Measurements from ENCODE around the gene TESMIN. TPM values are rescaled to one million over a fixed set of nuclear protein-coding genes. Genes with fewer than 3 reads are reported as not detected.

Gene TESMIN
- total RNA-seq, 1 donor from 2014 or later = 1.1 TPM

DNA sequence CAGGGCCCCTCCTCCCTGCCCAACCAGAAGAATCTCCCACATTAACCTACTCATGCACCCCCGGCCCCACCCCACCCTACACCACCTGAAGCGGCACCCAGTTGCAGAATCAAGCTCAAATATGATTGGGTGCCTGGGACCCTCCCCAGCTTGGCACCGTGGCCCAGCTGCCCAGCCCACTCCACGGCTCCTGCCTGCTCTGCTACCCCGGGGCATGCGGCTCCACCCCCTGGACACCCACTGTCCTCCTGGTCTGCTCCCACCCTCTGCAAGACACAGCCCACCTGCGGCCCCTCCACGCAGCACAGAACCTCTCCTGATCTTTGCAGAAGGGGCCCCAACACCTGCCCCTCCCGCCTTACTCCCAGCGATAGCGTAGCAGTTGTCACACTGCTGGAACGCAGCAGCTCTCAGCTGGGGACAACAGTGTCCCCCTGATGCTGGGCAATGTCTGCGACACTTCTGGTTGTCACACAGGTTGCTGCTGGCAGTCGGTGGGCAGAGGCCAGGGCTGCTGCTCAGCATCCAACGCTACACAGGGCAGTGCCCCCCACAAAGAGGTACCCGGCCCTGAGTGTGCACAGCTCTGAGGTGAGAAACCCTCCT, 32.0 kb upstream of the TESMIN start:
- Histone ChIP-seq H3K4me2 (ENCODE audit: low read length) (no peak overlapping the region), H3K9me3 (ENCODE audit: insufficient read depth, low read depth, low read length) (no peaks in the 10 kb centered on the region), H3K4me1 (ENCODE audit: insufficient read depth, low read length) (no peaks in the 10 kb centered on the region), H3K79me2 (ENCODE audit: insufficient read depth, low read length) (no peaks in the 10 kb centered on the region), H2AFZ (ENCODE audit: low read depth, low read length) (no peak overlapping the region), H3K4me3 (ENCODE audit: insufficient read depth, low read depth, low read length) (no peak overlapping the region), H4K20me1 (ENCODE audit: insufficient read depth, low read length) (no peaks in the 10 kb centered on the region), H3K36me3 (ENCODE audit: insufficient read depth, low read length) (no peaks in the 10 kb centered on the region), H3K9ac (ENCODE audit: low read length) (no peak overlapping the region), H3K27me3 (ENCODE audit: insufficient read depth, low read length) (no peaks in the 10 kb centered on the region), H3K27ac (ENCODE audit: low read depth, low read length) (no peak overlapping the region)
- DNase-seq (ENCODE audit: low read depth) (no peak), FAIRE-seq (no peak)
- no peak overlapping the region for H3K27ac Mint-ChIP-seq (ENCODE audit: unreplicated experiment)
- H3K36me3 Mint-ChIP-seq (ENCODE audit: low read depth, unreplicated experiment) = no peaks in the 10 kb centered on the region
- H3K27me3 Mint-ChIP-seq (ENCODE audit: low read depth, unreplicated experiment) = peaks cover 29% of the 10 kb centered on the region
- no peak for TF ChIP-seq EZH2 (IDR thresholded peaks at IDR 0.05; ENCODE audit: insufficient read depth, low read length)
- TF ChIP-seq, protein P1, sequence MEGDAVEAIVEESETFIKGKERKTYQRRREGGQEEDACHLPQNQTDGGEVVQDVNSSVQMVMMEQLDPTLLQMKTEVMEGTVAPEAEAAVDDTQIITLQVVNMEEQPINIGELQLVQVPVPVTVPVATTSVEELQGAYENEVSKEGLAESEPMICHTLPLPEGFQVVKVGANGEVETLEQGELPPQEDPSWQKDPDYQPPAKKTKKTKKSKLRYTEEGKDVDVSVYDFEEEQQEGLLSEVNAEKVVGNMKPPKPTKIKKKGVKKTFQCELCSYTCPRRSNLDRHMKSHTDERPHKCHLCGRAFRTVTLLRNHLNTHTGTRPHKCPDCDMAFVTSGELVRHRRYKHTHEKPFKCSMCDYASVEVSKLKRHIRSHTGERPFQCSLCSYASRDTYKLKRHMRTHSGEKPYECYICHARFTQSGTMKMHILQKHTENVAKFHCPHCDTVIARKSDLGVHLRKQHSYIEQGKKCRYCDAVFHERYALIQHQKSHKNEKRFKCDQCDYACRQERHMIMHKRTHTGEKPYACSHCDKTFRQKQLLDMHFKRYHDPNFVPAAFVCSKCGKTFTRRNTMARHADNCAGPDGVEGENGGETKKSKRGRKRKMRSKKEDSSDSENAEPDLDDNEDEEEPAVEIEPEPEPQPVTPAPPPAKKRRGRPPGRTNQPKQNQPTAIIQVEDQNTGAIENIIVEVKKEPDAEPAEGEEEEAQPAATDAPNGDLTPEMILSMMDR (IDR thresholded peaks at IDR 0.05; ENCODE audit: insufficient read depth, low read depth, low read length) = no peak
- H3K4me3 Mint-ChIP-seq (ENCODE audit: unreplicated experiment) = no peak overlapping the region
- H3K4me1 Mint-ChIP-seq (ENCODE audit: low read depth, unreplicated experiment) = no peaks in the 10 kb centered on the region
- no peaks in the 10 kb centered on the region for H3K9me3 Mint-ChIP-seq (ENCODE audit: unreplicated experiment)

DNA sequence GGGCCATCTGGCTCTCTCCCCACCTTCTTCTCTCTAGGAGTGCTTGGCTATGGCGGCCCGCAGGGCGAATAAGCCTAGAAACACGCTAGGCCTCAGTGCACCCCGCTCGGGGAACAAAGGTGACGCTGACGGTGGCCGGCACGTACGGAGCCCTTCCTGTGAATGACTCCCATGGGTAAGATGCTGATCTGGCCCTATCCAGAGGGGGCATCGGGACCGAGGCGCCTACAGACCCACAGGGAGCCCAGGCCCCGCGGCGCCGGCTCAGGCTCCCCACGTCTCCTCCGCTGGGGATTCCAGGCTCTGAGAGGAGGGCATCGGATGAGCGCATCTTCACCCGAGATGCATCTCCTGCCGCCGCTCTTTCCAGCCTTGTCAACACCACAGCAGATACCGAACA, 31.4 kb upstream of the TESMIN start:
- DNase-seq (ENCODE audit: low read depth) = no peak
- Mint-ChIP-seq H3K27ac (ENCODE audit: unreplicated experiment) (no peak overlapping the region), H3K9me3 (ENCODE audit: unreplicated experiment) (no peaks in the 10 kb centered on the region), H3K4me3 (ENCODE audit: unreplicated experiment) (no peak overlapping the region), H3K36me3 (ENCODE audit: low read depth, unreplicated experiment) (no peaks in the 10 kb centered on the region), H3K27me3 (ENCODE audit: low read depth, unreplicated experiment) (peaks cover 33% of the 10 kb centered on the region), H3K4me1 (ENCODE audit: low read depth, unreplicated experiment) (no peaks in the 10 kb centered on the region)
- Histone ChIP-seq H3K4me2 (ENCODE audit: low read length) (no peak overlapping the region), H3K9ac (ENCODE audit: low read length) (no peak overlapping the region), H3K4me3 (ENCODE audit: insufficient read depth, low read depth, low read length) (no peak overlapping the region), H3K27ac (ENCODE audit: low read depth, low read length) (no peak overlapping the region), H3K9me3 (ENCODE audit: insufficient read depth, low read depth, low read length) (no peaks in the 10 kb centered on the region), H3K4me1 (ENCODE audit: insufficient read depth, low read length) (no peaks in the 10 kb centered on the region), H3K27me3 (ENCODE audit: insufficient read depth, low read length) (no peaks in the 10 kb centered on the region), H3K36me3 (ENCODE audit: insufficient read depth, low read length) (no peaks in the 10 kb centered on the region), H3K79me2 (ENCODE audit: insufficient read depth, low read length) (no peaks in the 10 kb centered on the region), H2AFZ (ENCODE audit: low read depth, low read length) (no peak overlapping the region), H4K20me1 (ENCODE audit: insufficient read depth, low read length) (no peaks in the 10 kb centered on the region)
- FAIRE-seq = no peak
- TF ChIP-seq, protein P1 (IDR thresholded peaks at IDR 0.05; ENCODE audit: insufficient read depth, low read depth, low read length) = no peak
- no peak for TF ChIP-seq EZH2 (IDR thresholded peaks at IDR 0.05; ENCODE audit: insufficient read depth, low read length)

DNA sequence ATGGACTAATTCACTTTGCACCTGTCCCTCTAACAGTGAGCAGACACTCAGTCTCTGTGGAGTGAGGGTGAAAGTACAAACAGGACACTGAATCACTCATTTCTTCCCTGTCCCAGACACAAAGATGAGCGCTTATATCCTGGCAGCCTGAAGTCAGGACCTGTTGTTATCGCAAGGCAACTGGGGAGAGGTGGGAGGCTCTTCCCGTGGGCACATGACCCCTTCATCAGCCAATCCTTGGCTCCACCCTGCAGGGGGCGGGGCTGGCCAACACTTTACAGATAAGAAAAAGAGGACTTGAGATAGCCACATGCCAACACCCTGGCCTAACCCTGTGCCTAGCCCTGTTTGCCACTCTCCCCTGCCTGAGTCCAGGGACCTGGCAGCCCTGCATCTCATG, 29.5 kb upstream of the TESMIN start:
- no peak overlapping the region for H3K27ac ChIP-seq (ENCODE audit: low read depth, low read length)
- Mint-ChIP-seq H3K4me3 (ENCODE audit: unreplicated experiment) (no peak overlapping the region), H3K9me3 (ENCODE audit: unreplicated experiment) (no peaks in the 10 kb centered on the region), H3K4me1 (ENCODE audit: low read depth, unreplicated experiment) (no peaks in the 10 kb centered on the region), H3K27me3 (ENCODE audit: low read depth, unreplicated experiment) (peaks cover 34% of the 10 kb centered on the region), H3K36me3 (ENCODE audit: low read depth, unreplicated experiment) (peaks cover 2% of the 10 kb centered on the region), H3K27ac (ENCODE audit: unreplicated experiment) (no peak overlapping the region)
- H2AFZ ChIP-seq (ENCODE audit: low read depth, low read length) = no peak overlapping the region
- H3K4me3 ChIP-seq (ENCODE audit: insufficient read depth, low read depth, low read length) = no peak overlapping the region
- no peaks in the 10 kb centered on the region for H3K4me1 ChIP-seq (ENCODE audit: insufficient read depth, low read length)
- H3K27me3 ChIP-seq (ENCODE audit: insufficient read depth, low read length) = peaks cover under 1% of the 10 kb centered on the region
- TF ChIP-seq, protein P1 (IDR thresholded peaks at IDR 0.05; ENCODE audit: insufficient read depth, low read depth, low read length) = no peak
- no peak for TF ChIP-seq EZH2 (IDR thresholded peaks at IDR 0.05; ENCODE audit: insufficient read depth, low read length)
- H3K4me2 ChIP-seq (ENCODE audit: low read length) = no peak overlapping the region
- DNase-seq (ENCODE audit: low read depth) = no peak
- H3K9ac ChIP-seq (ENCODE audit: low read length) = no peak overlapping the region
- no peaks in the 10 kb centered on the region for H3K79me2 ChIP-seq (ENCODE audit: insufficient read depth, low read length)
- FAIRE-seq = no peak
- no peaks in the 10 kb centered on the region for H3K36me3 ChIP-seq (ENCODE audit: insufficient read depth, low read length)
- no peaks in the 10 kb centered on the region for H3K9me3 ChIP-seq (ENCODE audit: insufficient read depth, low read depth, low read length)
- no peaks in the 10 kb centered on the region for H4K20me1 ChIP-seq (ENCODE audit: insufficient read depth, low read length)
